Panc1 (cell line): Measurements from ENCODE around the gene ROS1. TPM values are rescaled to one million over a fixed set of nuclear protein-coding genes. Genes with fewer than 3 reads are reported as not detected.
A peak's percentile ranks its signal among the peaks of the same experiment; 100 is the strongest.

ENCODE experiments used
- ATAC-seq: fragments of 200-7000 bp; cut with Tn5 transposase; 2 replicates; pipeline ENCODE4 v1.9.1; 2020; ENCODE audit warnings: mild to moderate bottlenecking, moderate library complexity
- BruUV-seq: library from RNA; stranded (reverse); fragments of 400-500 nt; replicated peaks from 2 replicates; lab custom pipeline; 2021; lab: Mats Ljungman, UMichigan
- CTCF ChIA-PET: fragments of 300-600 bp; sonication (Branson Sonifier 250); formaldehyde crosslinking; loops from one replicate; lab custom pipeline; 2022; ENCODE audit warnings: antibody characterized with exemption; lab: Charles Lee
- POLR2A ChIA-PET: fragments of 300-600 bp; sonication (Branson Sonifier 250); formaldehyde crosslinking; loops from one replicate; lab custom pipeline; 2022; ENCODE audit warnings: antibody characterized with exemption; lab: Charles Lee
- DNase-seq: peaks from one replicate; pipeline ENCODE4 v3.0.0-alpha.2; 2010; ENCODE audit warnings: low read depth, low spot score
- H3K27ac ChIP-seq: 2 replicates; pipeline ENCODE4 v1.5.1; 2011; ENCODE audit warnings: mild to moderate bottlenecking, low read length, inconsistent platforms
- H3K27me3 ChIP-seq: fragments of 200-500 bp; sonication (Bioruptor generic); 2 replicates; pipeline ENCODE4 v1.6.0; 2014; ENCODE audit warnings: low read length, inconsistent platforms; ENCODE audit not compliant: control insufficient read depth, insufficient read depth
- H3K36me3 ChIP-seq: fragments of 200-500 bp; sonication (Bioruptor generic); 2 replicates; pipeline ENCODE4 v1.5.1; 2014; ENCODE audit warnings: inconsistent platforms, mild to moderate bottlenecking, low read length, moderate library complexity; ENCODE audit not compliant: control insufficient read depth, insufficient read depth
- H3K4me1 ChIP-seq: 2 replicates; pipeline ENCODE4 v1.5.1; 2011; ENCODE audit warnings: inconsistent platforms, mild to moderate bottlenecking, low read length, moderate library complexity; ENCODE audit not compliant: control insufficient read depth, insufficient read depth
- H3K4me3 ChIP-seq, 2 experiments: 2 replicates each; pipeline ENCODE4 v1.5.1; 2011 to 2012; ENCODE audit warnings: low read depth in 2 of 2, low read length in 2 of 2, mild to moderate bottlenecking in 2 of 2, inconsistent platforms in 1 of 2, moderate library complexity in 1 of 2
- H3K9me3 ChIP-seq: fragments of 200-500 bp; sonication (Bioruptor generic); 2 replicates; pipeline ENCODE4 v1.5.1; 2014; ENCODE audit warnings: low read depth, mild to moderate bottlenecking, inconsistent platforms, low read length, moderate library complexity; ENCODE audit not compliant: control insufficient read depth, insufficient read depth
- POLR2AphosphoS5 ChIP-seq: IDR thresholded peaks from 2 replicates; pipeline ENCODE4 v1.6.1; 2012; ENCODE audit warnings: mild to moderate bottlenecking, low read depth, low read length, moderate library complexity
- SIN3A ChIP-seq: IDR thresholded peaks from 2 replicates; pipeline ENCODE4 v1.6.1; 2012; ENCODE audit warnings: low read depth, mild to moderate bottlenecking, low read length, moderate library complexity, borderline replicate concordance; ENCODE audit not compliant: insufficient read depth
- TCF7L2 ChIP-seq: IDR thresholded peaks from 2 replicates; pipeline ENCODE4 v1.6.1; 2011; ENCODE audit warnings: mild to moderate bottlenecking, low read depth, low read length, inconsistent platforms
- in situ Hi-C: cut with HindIII; loops from 2 replicates; pipeline ENCODE4 v1.10.0; 2016; ENCODE audit warnings: low sequenced_read_pairs, low pct_unique_long_range_greater_than_20kb
- intact Hi-C: fragments of 100-400 bp; cut with micrococcal nuclease; formaldehyde crosslinking; loops from one replicate; pipeline ENCODE4 v1.10.0; 2022; ENCODE audit not compliant: unreplicated experiment
- total RNA-seq: library from RNA; stranded (reverse); gene quantifications from one replicate; pipeline ENCODE4 v1.2.1, GENCODE V29; 2021; ENCODE audit not compliant: unreplicated experiment
- TF ChIP-seq, protein P1 (sequence below), 2 experiments: IDR thresholded peaks; 2 replicates each; pipeline ENCODE4 v1.6.1; 2011 to 2012; ENCODE audit warnings: low read depth in 2 of 2, control low read depth in 1 of 2, low read length in 1 of 2, mild to moderate bottlenecking in 1 of 2, moderate library complexity in 1 of 2; ENCODE audit not compliant: insufficient read depth in 1 of 2
- TF ChIP-seq, protein P2 (sequence below): fragments of 450-650 bp; IDR thresholded peaks from 2 replicates; pipeline ENCODE4 v1.5.1; 2017; ENCODE audit warnings: mild to moderate bottlenecking

Gene ROS1
- total RNA-seq, 1 experiment from 2014 or later, result 0.10 TPM

DNA sequence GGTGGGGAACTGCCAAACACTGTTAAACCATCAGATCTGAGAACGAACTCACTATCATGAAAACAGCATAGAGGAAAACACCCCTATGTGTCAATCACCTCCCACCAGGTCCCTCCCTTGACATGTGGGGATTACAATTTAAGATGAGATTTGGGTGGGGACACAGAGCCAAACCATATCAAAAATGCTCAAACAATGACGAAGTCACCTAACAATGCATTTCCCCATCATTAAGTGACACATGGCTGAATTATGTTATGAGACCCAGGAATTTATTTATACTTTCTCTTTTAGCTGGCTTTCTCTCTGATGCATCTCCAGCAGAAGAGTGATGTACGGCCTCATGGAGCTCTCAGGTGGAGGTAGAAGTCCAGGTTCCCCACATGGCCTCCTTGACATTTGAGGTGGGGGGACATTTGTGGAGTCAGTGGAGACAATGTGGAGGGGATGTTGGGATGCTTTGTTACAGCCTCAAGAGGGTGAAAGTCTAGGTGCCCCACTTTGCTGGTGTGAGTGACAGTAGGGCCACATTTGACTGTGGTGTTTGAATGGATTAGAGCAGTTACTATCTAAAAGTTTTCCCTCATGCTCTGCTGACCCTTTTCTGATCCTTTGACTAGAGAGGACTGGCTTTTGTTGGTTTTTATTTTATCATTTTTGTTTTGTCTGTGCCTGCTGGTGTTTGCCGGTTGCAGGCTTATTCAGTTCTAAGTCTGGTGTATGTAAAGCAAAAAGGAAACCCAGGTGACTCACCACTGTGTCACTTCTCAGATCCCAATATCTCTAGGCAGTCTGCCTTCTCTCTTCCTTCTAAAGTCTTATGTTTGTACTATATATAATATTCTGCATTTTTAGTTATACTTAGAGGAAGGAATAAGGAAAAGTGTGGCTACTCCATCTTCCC is 38.3 kb upstream of the ROS1 start:
- CTCF ChIA-PET, result interaction anchor here (1.9 kb wide), 1 partner anchor 14 kb away, joined by 5 read pairs; no protein-coding TSS in a partner anchor
- Histone ChIP-seq H3K4me3 (no peak overlapping the region), H3K27me3 (no peaks in the 10 kb centered on the region), H3K36me3 (no peaks in the 10 kb centered on the region), H3K4me1 (no peaks in the 10 kb centered on the region), H3K9me3 (no peaks in the 10 kb centered on the region), H3K27ac (no peak overlapping the region)
- intact Hi-C loops (no loop called here), in situ Hi-C loops (no loop called here)
- TF ChIP-seq, protein P1, sequence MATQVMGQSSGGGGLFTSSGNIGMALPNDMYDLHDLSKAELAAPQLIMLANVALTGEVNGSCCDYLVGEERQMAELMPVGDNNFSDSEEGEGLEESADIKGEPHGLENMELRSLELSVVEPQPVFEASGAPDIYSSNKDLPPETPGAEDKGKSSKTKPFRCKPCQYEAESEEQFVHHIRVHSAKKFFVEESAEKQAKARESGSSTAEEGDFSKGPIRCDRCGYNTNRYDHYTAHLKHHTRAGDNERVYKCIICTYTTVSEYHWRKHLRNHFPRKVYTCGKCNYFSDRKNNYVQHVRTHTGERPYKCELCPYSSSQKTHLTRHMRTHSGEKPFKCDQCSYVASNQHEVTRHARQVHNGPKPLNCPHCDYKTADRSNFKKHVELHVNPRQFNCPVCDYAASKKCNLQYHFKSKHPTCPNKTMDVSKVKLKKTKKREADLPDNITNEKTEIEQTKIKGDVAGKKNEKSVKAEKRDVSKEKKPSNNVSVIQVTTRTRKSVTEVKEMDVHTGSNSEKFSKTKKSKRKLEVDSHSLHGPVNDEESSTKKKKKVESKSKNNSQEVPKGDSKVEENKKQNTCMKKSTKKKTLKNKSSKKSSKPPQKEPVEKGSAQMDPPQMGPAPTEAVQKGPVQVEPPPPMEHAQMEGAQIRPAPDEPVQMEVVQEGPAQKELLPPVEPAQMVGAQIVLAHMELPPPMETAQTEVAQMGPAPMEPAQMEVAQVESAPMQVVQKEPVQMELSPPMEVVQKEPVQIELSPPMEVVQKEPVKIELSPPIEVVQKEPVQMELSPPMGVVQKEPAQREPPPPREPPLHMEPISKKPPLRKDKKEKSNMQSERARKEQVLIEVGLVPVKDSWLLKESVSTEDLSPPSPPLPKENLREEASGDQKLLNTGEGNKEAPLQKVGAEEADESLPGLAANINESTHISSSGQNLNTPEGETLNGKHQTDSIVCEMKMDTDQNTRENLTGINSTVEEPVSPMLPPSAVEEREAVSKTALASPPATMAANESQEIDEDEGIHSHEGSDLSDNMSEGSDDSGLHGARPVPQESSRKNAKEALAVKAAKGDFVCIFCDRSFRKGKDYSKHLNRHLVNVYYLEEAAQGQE (IDR thresholded peaks at IDR 0.05; ENCODE audit: insufficient read depth in 1 of 2, low read depth in 2 of 2, low read length in 1 of 2), result no peak
- no peak for TF ChIP-seq SIN3A
- no peak for TF ChIP-seq POLR2AphosphoS5
- TF ChIP-seq, protein P2, sequence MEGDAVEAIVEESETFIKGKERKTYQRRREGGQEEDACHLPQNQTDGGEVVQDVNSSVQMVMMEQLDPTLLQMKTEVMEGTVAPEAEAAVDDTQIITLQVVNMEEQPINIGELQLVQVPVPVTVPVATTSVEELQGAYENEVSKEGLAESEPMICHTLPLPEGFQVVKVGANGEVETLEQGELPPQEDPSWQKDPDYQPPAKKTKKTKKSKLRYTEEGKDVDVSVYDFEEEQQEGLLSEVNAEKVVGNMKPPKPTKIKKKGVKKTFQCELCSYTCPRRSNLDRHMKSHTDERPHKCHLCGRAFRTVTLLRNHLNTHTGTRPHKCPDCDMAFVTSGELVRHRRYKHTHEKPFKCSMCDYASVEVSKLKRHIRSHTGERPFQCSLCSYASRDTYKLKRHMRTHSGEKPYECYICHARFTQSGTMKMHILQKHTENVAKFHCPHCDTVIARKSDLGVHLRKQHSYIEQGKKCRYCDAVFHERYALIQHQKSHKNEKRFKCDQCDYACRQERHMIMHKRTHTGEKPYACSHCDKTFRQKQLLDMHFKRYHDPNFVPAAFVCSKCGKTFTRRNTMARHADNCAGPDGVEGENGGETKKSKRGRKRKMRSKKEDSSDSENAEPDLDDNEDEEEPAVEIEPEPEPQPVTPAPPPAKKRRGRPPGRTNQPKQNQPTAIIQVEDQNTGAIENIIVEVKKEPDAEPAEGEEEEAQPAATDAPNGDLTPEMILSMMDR, result no peak
- TF ChIP-seq TCF7L2, result no peak
- POLR2A ChIA-PET, result no interaction called here
- BruUV-seq, result no TSS peak
- DNase-seq (peak; percentile 36), ATAC-seq (peak; percentile 90)

GRCh38 chr6:117459204-117459944 is 33.6 kb upstream of the ROS1 start:
- ChIA-PET POLR2A (no interaction called here), CTCF (no interaction called here)
- TF ChIP-seq, protein P1 (IDR thresholded peaks at IDR 0.05; ENCODE audit: insufficient read depth in 1 of 2, low read depth in 2 of 2, low read length in 1 of 2), result no peak
- TF ChIP-seq SIN3A, result no peak
- TF ChIP-seq TCF7L2, result no peak
- no peak for TF ChIP-seq POLR2AphosphoS5
- TF ChIP-seq, protein P2, result no peak
- Histone ChIP-seq H3K27ac (no peak overlapping the region), H3K27me3 (no peaks in the 10 kb centered on the region), H3K4me1 (no peaks in the 10 kb centered on the region), H3K36me3 (no peaks in the 10 kb centered on the region), H3K9me3 (no peaks in the 10 kb centered on the region), H3K4me3 (no peak overlapping the region)
- ATAC-seq, result no peak
- no TSS peak for BruUV-seq
- no peak for DNase-seq
- in situ Hi-C loops, result no loop called here
- intact Hi-C loops, result loop anchor here (10.0 kb wide), 1 partner anchor 215 kb away; the partner anchor contains the start of gene NUS1
